GM12864 (cell line): ENCODE measurements around the gene HBG2.
"Not testable (repeated sequence)": the region's sequence is repeated elsewhere in the genome, so short reads cannot be mapped to it uniquely, and the experiment has no call there.

ENCODE experiments used
- DNase-seq: peaks from one replicate; pipeline ENCODE4 v3.0.0-alpha.2; 2011; ENCODE audit warnings: low read depth
- H3K4me3 ChIP-seq: 2 replicates; pipeline ENCODE4 v1.5.1; 2011; ENCODE audit warnings: mild to moderate bottlenecking, low read depth, low read length, control low read depth
- CTCF ChIP-seq: IDR thresholded peaks from 2 replicates; pipeline ENCODE4 v1.5.1; 2011; ENCODE audit warnings: low read depth, mild to moderate bottlenecking, moderate library complexity, low read length, control low read depth, inconsistent platforms; ENCODE audit errors: missing control alignments

Gene HBG2

GRCh38 chr11:5254646-5255413, at the start of gene HBG2:
Gene HBG2, minus strand, starts transcription at chr11:5254781. Its CDS starts 53 bp downstream, at chr11:5254728.
- not testable (repeated sequence) for DNase-seq, H3K4me3 ChIP-seq

GRCh38 chr11:5304046-5304445, 49.5 kb upstream of the HBG2 start:
- TF ChIP-seq CTCF, result no peak
- no peak for DNase-seq
- no peak overlapping the region for H3K4me3 ChIP-seq

- H3K4me3 ChIP-seq, result no peak overlapping the region
- TF ChIP-seq CTCF, result no peak
- DNase-seq, result no peak
These were observed 49.0 kb upstream of the HBG2 start for GRCh38 chr11:5303626-5304025.

GRCh38 chr11:5301846-5302245, 47.3 kb upstream of the HBG2 start, which contains the start of gene OR51B4:
Gene OR51B4, minus strand, starts transcription at chr11:5301946. Its CDS starts 0 bp downstream, at chr11:5301946.
- TF ChIP-seq CTCF, result no peak
- H3K4me3 ChIP-seq, result no peak within 1 kb of the TSS

GRCh38 chr11:5300251-5300650, 45.7 kb upstream of the HBG2 start:
- no peak for TF ChIP-seq CTCF
- H3K4me3 ChIP-seq, result no peak overlapping the region
- DNase-seq, result no peak

More at GRCh38 chr11:5301846-5302245, 47.3 kb upstream of the HBG2 start, which contains the start of gene OR51B4:
- DNase-seq, result no peak

- no peak for DNase-seq
- no peak for TF ChIP-seq CTCF
These were observed 43.9 kb upstream of the HBG2 start for GRCh38 chr11:5298451-5298850.

GRCh38 chr11:5297721-5298323, 43.2 kb upstream of the HBG2 start:
- H3K4me3 ChIP-seq, result no peak overlapping the region
- TF ChIP-seq CTCF, result no peak
- no peak for DNase-seq

More at GRCh38 chr11:5298451-5298850, 43.9 kb upstream of the HBG2 start:
- no peak overlapping the region for H3K4me3 ChIP-seq

- not testable (repeated sequence) for DNase-seq, H3K4me3 ChIP-seq
These were observed 39.9 kb upstream of the HBG2 start for GRCh38 chr11:5294342-5294995.
